NCI-H345 treated with DMSO at 0.1 percent for 48 hours (cell line): ENCODE results near the gene SSR1.

Experiments
- DNase-seq: peaks from one replicate; lab custom pipeline; 2025; ENCODE audit not compliant: unreplicated experiment; lab: John Stamatoyannopoulos, UW

SSR1 gene

GRCh38 chr6:7241709-7242645 is 71.0 kb downstream of the SSR1 start:
- no peak for DNase-seq

DNA sequence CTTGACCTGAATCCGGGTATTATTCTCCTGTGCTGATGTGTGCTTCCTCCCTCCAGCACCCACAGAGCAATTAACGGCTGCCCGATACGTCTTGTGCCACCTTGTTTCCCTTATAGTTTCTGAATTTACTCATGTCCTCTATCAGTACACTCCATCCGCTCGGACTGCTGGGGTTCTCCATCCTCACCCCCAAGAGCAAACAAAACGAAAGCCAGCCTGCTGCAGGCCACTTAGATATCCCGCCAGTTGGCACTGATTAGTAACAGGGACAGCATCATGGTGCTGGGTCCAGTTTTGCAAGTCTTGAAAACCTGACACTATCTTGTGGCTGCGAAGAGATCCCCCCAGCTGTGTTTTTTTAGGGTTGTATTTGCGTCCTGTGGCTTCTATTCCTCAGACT is 71.8 kb downstream of the SSR1 start:
- DNase-seq: no peak

DNA sequence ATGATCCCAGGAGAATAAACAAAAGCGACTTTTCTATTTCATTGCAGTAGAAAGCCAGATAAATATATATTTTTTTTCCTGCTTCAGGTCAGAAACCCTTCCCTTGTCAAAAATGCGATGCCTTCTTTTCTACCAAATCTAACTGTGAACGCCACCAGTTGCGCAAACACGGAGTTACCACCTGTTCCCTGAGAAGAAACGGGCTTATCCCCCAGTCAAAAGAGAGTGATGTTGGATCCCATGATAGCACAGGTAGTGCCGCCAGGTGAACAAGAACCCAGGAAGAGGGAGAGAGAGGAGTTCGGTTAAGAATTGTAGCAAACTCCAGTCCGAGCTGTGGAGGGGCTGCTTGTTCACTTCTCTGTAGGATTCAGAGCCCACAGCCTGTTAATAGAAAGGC is 72.6 kb downstream of the SSR1 start:
- no peak for DNase-seq

- DNase-seq: no peak
Observed at GRCh38 chr6:7239590-7239948, 73.4 kb downstream of the SSR1 start.

DNA sequence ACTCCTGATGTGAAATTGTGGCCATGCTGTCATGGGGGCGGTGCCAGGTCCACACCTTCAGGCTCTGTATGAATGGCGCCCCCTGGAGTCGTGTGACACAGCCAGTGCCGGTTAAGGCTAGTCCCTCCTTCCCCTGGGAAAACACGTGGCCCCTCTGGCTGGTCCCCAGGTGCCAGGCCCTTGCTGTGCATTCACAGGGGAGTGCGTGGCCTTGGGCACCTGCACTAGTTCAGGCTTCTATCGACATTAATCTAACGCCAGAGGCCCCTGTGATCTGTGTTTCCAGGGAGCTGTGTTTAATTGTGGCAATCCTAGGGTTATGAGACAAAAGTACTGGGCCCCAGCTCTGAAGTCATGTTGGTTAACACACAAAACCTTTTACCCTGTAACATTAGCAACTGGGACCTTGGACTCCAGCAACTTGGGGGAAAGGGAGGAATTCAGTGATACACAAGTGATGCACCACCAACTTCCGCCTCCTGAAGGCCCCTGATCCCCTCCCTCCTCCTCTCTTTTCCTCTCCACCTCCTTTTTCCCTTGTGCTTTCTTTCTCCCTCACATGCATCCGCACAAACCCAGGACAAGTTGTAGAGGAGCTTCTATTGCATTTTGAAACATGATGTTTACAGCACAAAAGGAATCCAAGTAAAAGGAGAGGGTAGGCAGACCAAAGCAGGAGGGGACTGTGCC is 74.0 kb downstream of the SSR1 start:
- peak; percentile 31 for DNase-seq

DNA sequence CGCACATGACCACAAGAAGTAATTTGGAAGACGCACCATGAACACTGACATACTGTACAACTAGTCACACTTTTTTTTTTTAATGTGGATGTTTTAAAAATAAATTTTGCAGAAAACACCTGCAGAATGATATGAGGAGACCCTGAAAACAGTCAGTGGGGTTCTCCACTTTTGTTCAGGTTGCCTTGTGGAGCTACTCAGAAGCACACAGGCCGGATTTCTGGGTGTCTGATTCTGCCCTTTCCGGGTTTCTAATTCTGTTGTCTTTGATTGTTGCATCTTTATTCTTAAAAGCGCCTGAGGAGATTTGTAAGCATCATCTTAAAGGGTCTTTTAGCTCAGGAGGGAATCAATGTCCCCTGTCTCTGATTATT is 74.5 kb downstream of the SSR1 start:
- DNase-seq: no peak

DNA sequence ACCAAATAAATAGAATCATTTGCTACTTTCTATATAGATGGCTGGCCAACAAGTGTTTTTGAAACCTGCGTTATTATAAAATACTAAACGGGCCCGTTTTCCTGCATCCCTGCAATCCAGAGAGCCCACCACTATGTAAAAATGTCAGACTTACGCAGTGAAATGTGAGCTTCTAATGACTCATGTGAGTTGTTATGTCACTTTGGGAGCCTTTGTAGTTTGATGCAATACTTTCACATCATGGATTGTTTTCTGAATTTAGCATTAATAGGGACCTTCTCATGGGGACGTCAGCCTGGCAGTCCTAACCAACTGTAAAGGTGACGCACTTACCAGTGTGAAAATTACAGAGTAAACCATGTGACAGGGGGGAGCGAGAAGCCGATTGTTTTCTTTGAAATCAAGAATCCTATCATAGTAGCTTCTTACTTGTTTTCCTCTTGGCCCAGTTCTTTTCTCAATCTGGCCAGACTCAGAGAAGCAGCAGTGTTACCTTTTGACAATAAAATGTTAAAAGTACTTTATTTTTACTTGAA is 75.3 kb downstream of the SSR1 start:
- no peak for DNase-seq

DNA sequence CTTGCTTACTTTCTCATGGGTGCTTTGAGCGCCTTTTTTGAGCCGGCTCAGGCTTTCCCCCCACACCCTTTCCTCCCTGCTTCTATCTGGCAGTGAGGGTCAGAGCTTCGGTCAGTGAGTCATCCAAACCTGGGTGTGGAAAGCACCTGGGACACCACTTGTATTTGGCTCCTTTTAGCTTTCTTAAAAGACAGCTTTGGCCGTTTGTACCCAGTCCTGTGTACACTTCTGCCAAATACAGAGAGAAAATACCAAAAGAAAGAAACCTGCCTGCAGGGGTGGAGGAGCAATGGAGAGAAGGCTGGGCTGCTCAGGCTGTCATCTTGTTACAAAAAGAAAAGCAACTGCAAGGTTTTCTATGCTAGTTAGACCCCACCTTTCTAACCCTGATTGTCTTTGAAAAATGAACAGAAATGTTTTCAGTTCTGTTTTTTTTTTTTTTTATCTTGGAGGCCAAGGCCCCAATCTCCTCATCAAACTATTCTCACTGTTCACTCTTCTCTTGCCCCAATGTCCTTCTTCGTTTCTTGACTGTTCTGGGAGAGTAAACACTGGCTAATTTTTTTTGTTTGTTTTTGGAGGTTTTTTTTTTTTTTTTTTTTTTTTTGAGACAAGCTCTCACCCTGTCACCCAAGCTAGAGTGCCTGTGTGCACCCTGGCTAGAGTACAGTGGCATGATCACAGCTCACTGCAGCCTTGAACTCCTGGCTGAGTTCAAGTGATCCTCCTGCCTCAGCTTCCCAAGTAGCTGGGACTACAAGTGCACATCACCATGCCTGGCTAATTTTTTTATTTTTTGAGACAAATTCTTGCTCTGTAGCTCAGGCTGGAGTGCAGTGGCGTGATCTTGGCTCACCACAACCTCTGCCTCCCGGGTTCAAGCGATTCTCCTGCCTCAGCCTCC is 76.4 kb downstream of the SSR1 start:
- DNase-seq: no peak

DNA sequence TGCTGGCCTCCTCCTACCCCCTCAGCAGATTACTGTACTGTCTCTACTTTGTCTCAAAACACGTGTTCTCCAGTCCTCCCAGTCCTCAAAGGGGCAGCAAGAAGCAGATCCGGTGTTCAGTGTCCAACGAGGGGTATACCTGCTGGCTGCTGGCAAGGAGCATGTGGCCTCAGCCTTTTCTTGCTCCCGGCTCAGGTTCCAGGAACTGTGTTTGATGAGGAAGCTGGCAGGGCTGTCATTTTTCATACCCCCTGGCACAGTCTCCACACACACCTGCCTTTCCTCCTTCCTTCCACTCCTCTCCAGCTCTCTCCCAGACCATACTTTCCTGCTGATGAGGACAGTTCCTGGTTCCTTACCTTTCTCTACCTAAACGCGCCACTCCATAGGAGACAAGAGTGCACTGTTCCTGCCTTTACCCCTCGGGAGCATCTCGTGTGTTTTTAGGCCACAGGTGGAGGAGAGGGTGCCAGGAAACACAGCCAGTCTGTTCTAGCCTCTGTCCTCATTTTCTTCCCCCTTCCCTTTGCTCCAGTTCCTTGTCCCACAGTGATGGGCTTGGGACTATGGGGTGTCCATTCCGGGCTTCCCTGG is 77.2 kb downstream of the SSR1 start:
- no peak for DNase-seq

DNA sequence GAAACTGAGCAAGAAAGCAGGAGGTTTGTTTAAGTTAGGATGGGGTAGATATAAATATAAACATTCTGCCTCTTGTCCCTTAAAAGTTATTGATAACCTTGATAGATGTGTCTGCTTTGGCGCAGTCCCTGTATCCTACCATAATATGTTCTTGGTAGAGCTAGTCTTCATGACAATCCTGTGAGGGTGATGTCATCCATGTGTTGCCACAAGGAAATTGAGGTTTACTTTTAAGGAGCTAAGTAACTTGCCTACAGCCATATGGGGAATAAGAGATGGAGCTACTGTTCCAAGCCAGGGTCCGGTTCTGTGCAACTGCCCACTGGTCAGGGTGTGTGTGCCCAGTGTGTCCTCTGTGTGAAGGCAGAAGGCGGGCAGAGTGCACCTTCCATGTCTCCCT is 78.5 kb downstream of the SSR1 start:
- no peak for DNase-seq

- DNase-seq: no peak
Observed at GRCh38 chr6:7232351-7232750, 80.6 kb downstream of the SSR1 start.

GRCh38 chr6:7230956-7231713 is 81.9 kb downstream of the SSR1 start:
- DNase-seq: no peak

DNA sequence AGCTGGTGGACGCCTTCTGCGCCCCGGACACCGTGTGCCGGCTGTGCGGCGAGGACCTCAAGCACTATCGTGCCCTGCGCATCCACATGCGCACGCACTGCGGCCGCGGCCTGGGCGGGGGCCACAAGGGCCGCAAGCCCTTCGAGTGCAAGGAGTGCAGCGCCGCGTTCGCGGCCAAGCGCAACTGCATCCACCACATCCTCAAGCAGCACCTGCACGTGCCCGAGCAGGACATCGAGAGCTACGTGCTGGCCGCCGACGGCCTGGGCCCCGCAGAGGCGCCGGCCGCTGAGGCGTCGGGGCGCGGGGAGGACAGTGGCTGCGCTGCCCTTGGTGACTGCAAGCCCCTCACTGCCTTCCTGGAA is 82.7 kb downstream of the SSR1 start:
- DNase-seq: no peak

- DNase-seq: no peak
Observed at GRCh38 chr6:7229376-7230326, 83.3 kb downstream of the SSR1 start.

DNA sequence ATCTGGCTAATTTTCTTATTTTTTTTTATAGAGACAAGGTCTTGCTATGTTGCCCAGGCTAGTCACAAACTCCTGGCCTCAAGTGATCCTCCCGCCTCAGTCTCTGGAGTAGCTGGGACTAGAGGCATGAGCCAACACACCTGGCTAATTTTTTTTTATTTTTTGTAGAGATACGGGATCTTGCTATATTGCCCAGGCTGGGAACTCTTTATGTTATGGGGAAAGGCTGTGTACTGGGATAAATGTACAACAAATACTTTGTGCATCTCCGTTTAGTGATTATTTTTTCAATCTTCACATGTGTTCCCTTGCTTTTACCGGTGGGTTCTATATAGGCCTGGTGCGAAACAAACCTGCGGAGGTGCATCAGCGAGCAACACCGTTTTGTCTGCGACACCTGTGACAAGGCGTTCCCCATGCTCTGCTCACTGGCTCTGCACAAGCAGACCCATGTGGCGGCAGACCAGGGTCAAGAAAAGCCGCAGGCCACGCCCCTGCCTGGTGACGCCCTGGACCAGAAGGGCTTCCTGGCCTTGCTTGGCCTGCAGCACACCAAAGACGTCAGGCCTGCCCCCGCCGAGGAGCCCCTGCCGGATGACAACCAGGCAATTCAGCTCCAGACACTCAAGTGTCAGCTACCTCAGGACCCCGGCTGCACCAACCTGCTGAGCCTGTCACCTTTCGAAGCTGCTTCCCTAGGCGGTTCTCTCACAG is 84.2 kb downstream of the SSR1 start:
- no peak for DNase-seq

DNA sequence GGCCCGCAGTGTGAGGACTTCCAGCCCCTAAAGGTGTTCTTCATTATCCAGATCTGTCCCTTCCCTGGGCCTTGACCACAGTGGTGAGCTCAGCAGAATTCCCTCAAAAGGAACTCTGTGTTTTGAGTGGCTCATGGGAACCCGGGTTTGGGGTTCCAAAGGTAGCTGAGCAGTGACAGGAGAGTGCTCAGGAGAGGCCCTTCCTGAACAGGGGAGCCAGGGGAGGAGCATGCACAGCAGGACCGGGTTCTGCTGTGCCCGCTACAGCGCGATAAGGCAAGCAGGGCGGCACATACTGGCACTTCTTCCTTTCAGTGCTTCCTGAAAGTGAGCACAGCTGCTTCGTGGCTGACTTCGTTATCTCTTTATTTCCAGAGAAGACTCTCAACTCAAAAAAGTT is 88.3 kb downstream of the SSR1 start:
- no peak for DNase-seq

GRCh38 chr6:7222197-7222596 is 90.8 kb downstream of the SSR1 start:
- DNase-seq: no peak

DNA sequence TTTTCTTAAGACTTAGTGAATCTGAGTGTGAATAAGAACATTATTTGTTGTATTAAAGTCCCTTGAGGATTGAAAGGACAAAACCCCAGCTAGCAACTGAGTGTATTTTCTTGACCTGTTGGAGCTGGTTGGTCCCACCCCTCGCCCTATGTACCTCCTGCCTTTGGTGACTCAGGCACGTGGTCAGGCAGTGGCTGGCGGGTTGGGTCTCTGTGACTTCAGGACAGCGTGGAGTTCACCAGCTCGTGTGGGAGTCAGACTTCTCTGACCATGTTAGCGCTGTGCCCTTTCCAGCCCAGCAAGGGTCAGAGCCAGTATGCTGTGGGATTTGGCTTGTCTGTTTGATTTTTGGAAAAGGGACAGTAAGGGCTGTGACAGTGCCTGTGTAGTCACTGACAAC is 93.7 kb downstream of the SSR1 start:
- DNase-seq: no peak
